ENCODE data around the gene DENND2C. TPM values are rescaled to one million over a fixed set of nuclear protein-coding genes. Genes with fewer than 3 reads are reported as not detected.

DENND2C gene
- total RNA-seq, 1 experiment from 2014 or later = 0.70 TPM

GRCh38 chr1:114588196-114588689 lies 81.6 kb downstream of the DENND2C start:
- intact Hi-C loops (cut with micrococcal nuclease; ENCODE audit: unreplicated experiment) = no loop called here

GRCh38 chr1:114587203-114587991 lies 82.5 kb downstream of the DENND2C start:
- CTCF ChIA-PET = no interaction called here
- no peaks in the 10 kb centered on the region for H3K36me3 ChIP-seq (ENCODE audit: low read depth)
- H3K4me3 ChIP-seq = no peak overlapping the region
- no peak overlapping the region for H3K4me2 ChIP-seq
- H3F3A ChIP-seq (ENCODE audit: insufficient read depth, low read depth) = peaks cover 6% of the 10 kb centered on the region; the same call in 1 of the 2 replicates
- no peak for DNase-seq
- no peaks in the 10 kb centered on the region for H3K9me2 ChIP-seq (ENCODE audit: insufficient read depth)
- H3K9me3 ChIP-seq (ENCODE audit: insufficient read depth, low read depth) = no peaks in the 10 kb centered on the region
- no peak overlapping the region for H3K27ac ChIP-seq
- no peaks in the 10 kb centered on the region for H3K79me2 ChIP-seq (ENCODE audit: low read depth)
- intact Hi-C loops (cut with micrococcal nuclease; ENCODE audit: unreplicated experiment) = no loop called here
- no peaks in the 10 kb centered on the region for H3K27me3 ChIP-seq (ENCODE audit: insufficient read depth, low read depth)
- peaks cover 1% of the 10 kb centered on the region for H3K4me1 ChIP-seq (replicated peaks; ENCODE audit: insufficient read depth)
- H4K20me1 ChIP-seq (ENCODE audit: insufficient read depth) = no peaks in the 10 kb centered on the region
- POLR2A ChIA-PET (ENCODE audit: unreplicated experiment) = interaction anchor here (0.5 kb wide), 1 partner anchor 10 kb away, joined by 7 read pairs; no protein-coding TSS in a partner anchor
- BruUV-seq (replicated peaks) = no TSS peak
- no peak overlapping the region for H2AFZ ChIP-seq
- no peak for TF ChIP-seq EZH2 (IDR thresholded peaks at IDR 0.05; ENCODE audit: low read depth)
- no peak for TF ChIP-seq CTCF (conservative IDR thresholded peaks at IDR 0.05)

More at GRCh38 chr1:114588196-114588689, 81.6 kb downstream of the DENND2C start:
- no peaks in the 10 kb centered on the region for H3F3A ChIP-seq (ENCODE audit: insufficient read depth, low read depth)
- H3K27me3 ChIP-seq (ENCODE audit: insufficient read depth, low read depth) = no peaks in the 10 kb centered on the region
- H3K79me2 ChIP-seq (ENCODE audit: low read depth) = no peaks in the 10 kb centered on the region
- DNase-seq = no peak
- ChIA-PET CTCF (no interaction called here), POLR2A (ENCODE audit: unreplicated experiment) (no interaction called here)
- no peaks in the 10 kb centered on the region for H3K4me1 ChIP-seq (replicated peaks; ENCODE audit: insufficient read depth)
- no TSS peak for BruUV-seq (replicated peaks)
- TF ChIP-seq EZH2 (IDR thresholded peaks at IDR 0.05; ENCODE audit: low read depth) = no peak
- TF ChIP-seq CTCF (conservative IDR thresholded peaks at IDR 0.05) = no peak
- no peak overlapping the region for H3K4me2 ChIP-seq
- H3K4me3 ChIP-seq = no peak overlapping the region
- no peaks in the 10 kb centered on the region for H3K9me2 ChIP-seq (ENCODE audit: insufficient read depth)
- H4K20me1 ChIP-seq (ENCODE audit: insufficient read depth) = no peaks in the 10 kb centered on the region
- H3K27ac ChIP-seq = no peak overlapping the region
- no peak overlapping the region for H2AFZ ChIP-seq
- H3K9me3 ChIP-seq (ENCODE audit: insufficient read depth, low read depth) = no peaks in the 10 kb centered on the region
- no peaks in the 10 kb centered on the region for H3K36me3 ChIP-seq (ENCODE audit: low read depth)

DNA sequence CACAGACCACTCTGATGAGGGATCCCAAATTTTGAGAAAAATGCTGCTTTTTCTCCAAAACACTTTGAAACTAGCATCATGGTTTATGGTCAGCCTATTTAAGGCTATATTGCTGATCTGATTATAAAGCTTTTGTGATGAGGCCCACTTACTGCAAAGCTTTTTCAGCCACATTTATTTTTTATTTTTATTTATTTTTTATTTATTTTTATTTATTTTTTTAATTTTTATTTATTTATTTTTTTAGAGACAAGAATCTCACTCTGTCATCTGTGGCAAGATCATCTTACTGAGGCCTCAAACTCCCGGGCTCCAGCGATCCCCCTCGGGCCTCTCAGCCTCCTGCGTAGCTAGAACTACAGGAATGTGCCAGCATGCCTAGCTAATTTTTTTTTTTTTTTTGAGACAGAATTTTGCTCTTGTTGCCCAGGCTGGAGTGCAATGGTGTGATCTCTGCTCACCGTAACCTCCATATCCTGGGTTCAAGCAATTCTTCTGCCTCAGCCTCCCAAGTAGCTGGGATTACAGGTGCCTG lies 83.3 kb downstream of the DENND2C start:
- CTCF ChIA-PET = no interaction called here

More for the DNA sequence above, 83.3 kb downstream of the DENND2C start:
- no peak for DNase-seq
- Histone ChIP-seq H3F3A (ENCODE audit: insufficient read depth, low read depth) (peaks cover 10% of the 10 kb centered on the region; the same call in 1 of the 2 replicates), H3K9me3 (ENCODE audit: insufficient read depth, low read depth) (no peaks in the 10 kb centered on the region), H3K4me2 (no peak overlapping the region), H3K27me3 (ENCODE audit: insufficient read depth, low read depth) (no peaks in the 10 kb centered on the region), H3K4me3 (no peak overlapping the region), H3K9me2 (ENCODE audit: insufficient read depth) (no peaks in the 10 kb centered on the region), H3K79me2 (ENCODE audit: low read depth) (no peaks in the 10 kb centered on the region), H2AFZ (no peak overlapping the region), H4K20me1 (ENCODE audit: insufficient read depth) (no peaks in the 10 kb centered on the region), H3K27ac (no peak overlapping the region), H3K36me3 (ENCODE audit: low read depth) (no peaks in the 10 kb centered on the region), H3K4me1 (replicated peaks; ENCODE audit: insufficient read depth) (peaks cover 6% of the 10 kb centered on the region)
- no peak for TF ChIP-seq EZH2 (IDR thresholded peaks at IDR 0.05; ENCODE audit: low read depth)
- no peak for TF ChIP-seq CTCF (conservative IDR thresholded peaks at IDR 0.05)
- intact Hi-C loops (cut with micrococcal nuclease; ENCODE audit: unreplicated experiment) = no loop called here
- POLR2A ChIA-PET (ENCODE audit: unreplicated experiment) = interaction anchor here (0.5 kb wide), 1 partner anchor 9 kb away, joined by 7 read pairs; no protein-coding TSS in a partner anchor
- no TSS peak for BruUV-seq (replicated peaks)

Data from PC-9 (cell line).